DND-41 (cell line): ENCODE measurements around the gene ERBB4.

Experiments used
- CTCF ChIP-seq: IDR thresholded peaks from 2 replicates; pipeline ENCODE4 v1.5.1; 2012; ENCODE audit warnings: borderline replicate concordance, low read length, moderate library complexity, mild to moderate bottlenecking; ENCODE audit not compliant: poor library complexity, severe bottlenecking; ENCODE audit errors: extremely low read depth
- EZH2 ChIP-seq: IDR thresholded peaks from 3 replicates; pipeline ENCODE4 v1.6.1; 2012; ENCODE audit warnings: borderline replicate concordance, low read depth, mild to moderate bottlenecking, moderate library complexity, low read length, inconsistent platforms; ENCODE audit not compliant: severe bottlenecking

DNA sequence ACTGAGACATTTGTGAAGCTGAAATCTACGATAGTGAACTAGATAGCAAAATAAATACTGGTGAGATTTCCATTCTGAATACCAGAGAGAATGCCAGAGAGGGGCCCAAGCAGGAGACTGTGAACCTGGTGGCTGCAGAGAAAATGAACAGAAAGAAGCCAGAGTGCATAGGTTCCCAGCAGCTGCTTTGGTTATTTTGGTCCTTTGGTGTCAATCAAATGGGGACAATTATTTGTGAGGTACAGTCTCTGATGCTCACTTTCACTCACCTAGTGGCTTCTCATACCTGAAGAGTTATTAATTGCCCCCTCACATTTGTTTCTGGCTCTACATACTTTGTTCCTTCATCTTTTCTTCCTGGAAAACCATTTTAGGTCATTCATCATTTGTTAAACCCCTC is 1170.1 kb downstream of the ERBB4 start:
- TF ChIP-seq CTCF = no peak
- no peak for TF ChIP-seq EZH2
